ENCODE results near the gene SDK1.
"Not testable (repeated sequence)": the region's sequence is repeated elsewhere in the genome, so short reads cannot be mapped to it uniquely, and the experiment has no call there.

The SDK1 gene

GRCh38 chr7:4245135-4245865 is 944.2 kb downstream of the SDK1 start:
- no peak for DNase-seq

GRCh38 chr7:4245866-4246470 is 944.9 kb downstream of the SDK1 start:
- DNase-seq = no peak

GRCh38 chr7:4246536-4246935 is 945.5 kb downstream of the SDK1 start:
- DNase-seq = no peak

- no peak for DNase-seq
Observed at GRCh38 chr7:4247106-4247876, 946.2 kb downstream of the SDK1 start.

- DNase-seq = no peak
Observed at GRCh38 chr7:4248295-4248694, 947.2 kb downstream of the SDK1 start.

GRCh38 chr7:4249241-4249640 is 948.2 kb downstream of the SDK1 start:
- no peak for DNase-seq

GRCh38 chr7:4255336-4255735 is 954.3 kb downstream of the SDK1 start:
- DNase-seq = no peak

GRCh38 chr7:4256286-4256685 is 955.2 kb downstream of the SDK1 start:
- DNase-seq = no peak

GRCh38 chr7:4257146-4258111 is 956.4 kb downstream of the SDK1 start:
- DNase-seq = no peak

GRCh38 chr7:4260116-4260515 is 959.1 kb downstream of the SDK1 start:
- DNase-seq = not testable (repeated sequence)

GRCh38 chr7:4260867-4261600 is 960.0 kb downstream of the SDK1 start:
- no peak for DNase-seq

- no peak for DNase-seq
Observed at GRCh38 chr7:4261601-4261960, 960.5 kb downstream of the SDK1 start.

- DNase-seq = not testable (repeated sequence)
Observed at GRCh38 chr7:4264206-4264605, 963.2 kb downstream of the SDK1 start.

GRCh38 chr7:4265066-4265465 is 964.0 kb downstream of the SDK1 start:
- no peak for DNase-seq

GRCh38 chr7:4265676-4266075 is 964.6 kb downstream of the SDK1 start:
- no peak for DNase-seq

GRCh38 chr7:4266270-4267040 is 965.4 kb downstream of the SDK1 start:
- DNase-seq = no peak

GRCh38 chr7:4267341-4268039 is 966.4 kb downstream of the SDK1 start:
- no peak for DNase-seq

- no peak for DNase-seq
Observed at GRCh38 chr7:4268040-4268965, 967.3 kb downstream of the SDK1 start.

- no peak for DNase-seq
Observed at GRCh38 chr7:4269086-4269485, 968.0 kb downstream of the SDK1 start.

- no peak for DNase-seq
Observed at GRCh38 chr7:4269746-4270145, 968.7 kb downstream of the SDK1 start.

Measured in NCI-H2081 treated with DMSO at 0.1 percent for 48 hours (cell line).